ENCODE data around the gene GFER. TPM values are rescaled to one million over a fixed set of nuclear protein-coding genes. Genes with fewer than 3 reads are reported as not detected.
"Not testable (repeated sequence)": the region's sequence is repeated elsewhere in the genome, so short reads cannot be mapped to it uniquely, and the experiment has no call there.

Gene GFER
- 23.1 TPM for polyA plus RNA-seq (ENCODE audit: insufficient read length)
- long read RNA-seq, donor 1, transcript GFER-203 (2 exons, 1,365 nt), result minor isoform, 9 of 32 reads
- long read RNA-seq, donor 1, transcript GFER-201 (3 exons, 2,345 nt), result major isoform, 19 of 32 reads
- long read RNA-seq, donor 1, partial matches to known transcripts, result 0 of 32 reads
- long read RNA-seq, donor 1, other reads (novel, unspliced or antisense), result 0 of 32 reads
- long read RNA-seq, donor 2, transcript GFER-201 (3 exons, 2,345 nt), result major isoform, 8 of 28 reads
- long read RNA-seq, donor 2, transcript GFER-203 (2 exons, 1,365 nt), result minor isoform, 5 of 28 reads
- long read RNA-seq, donor 2, partial matches to known transcripts, result 11 of 28 reads
- long read RNA-seq, donor 2, other reads (novel, unspliced or antisense), result 0 of 28 reads
- long read RNA-seq, donor 3, transcript GFER-201 (3 exons, 2,345 nt), result major isoform, 10 of 15 reads
- long read RNA-seq, donor 3, partial matches to known transcripts, result 0 of 15 reads
- long read RNA-seq, donor 3, other reads (novel, unspliced or antisense), result 0 of 15 reads
- long read RNA-seq, donor 4, partial matches to known transcripts, result 0 of 8 reads
- long read RNA-seq, donor 4, other reads (novel, unspliced or antisense), result 0 of 8 reads
- long read RNA-seq, donor 5, transcript GFER-203 (2 exons, 1,365 nt), result minor isoform, 9 of 27 reads
- long read RNA-seq, donor 5, transcript GFER-201 (3 exons, 2,345 nt), result major isoform, 15 of 27 reads
- long read RNA-seq, donor 5, partial matches to known transcripts, result 0 of 27 reads
- long read RNA-seq, donor 5, other reads (novel, unspliced or antisense), result 0 of 27 reads
- long read RNA-seq, donor 6, transcript GFER-203 (2 exons, 1,365 nt), result minor isoform, 10 of 30 reads
- long read RNA-seq, donor 6, transcript GFER-201 (3 exons, 2,345 nt), result major isoform, 11 of 30 reads
- long read RNA-seq, donor 6, transcript GFER-202 (2 exons, 482 nt), result minor isoform, 9 of 30 reads
- long read RNA-seq, donor 6, partial matches to known transcripts, result 0 of 30 reads
- long read RNA-seq, donor 6, other reads (novel, unspliced or antisense), result 0 of 30 reads
- long read RNA-seq, donor 7, transcript GFER-201 (3 exons, 2,345 nt), result major isoform, 17 of 53 reads
- long read RNA-seq, donor 7, transcript GFER-203 (2 exons, 1,365 nt), result minor isoform, 11 of 53 reads
- long read RNA-seq, donor 7, partial matches to known transcripts, result 23 of 53 reads
- long read RNA-seq, donor 7, other reads (novel, unspliced or antisense), result 0 of 53 reads
- long read RNA-seq, donor 8, transcript GFER-203 (2 exons, 1,365 nt), result major isoform, 6 of 10 reads
- long read RNA-seq, donor 8, partial matches to known transcripts, result 0 of 10 reads
- long read RNA-seq, donor 8, other reads (novel, unspliced or antisense), result 0 of 10 reads

- peak; percentile 86 for DNase-seq
Measured at GRCh38 chr16:1983544-1984346, at the start of gene GFER. GFER (plus strand) TSS chr16:1984193; CDS start chr16:1984219, 26 bp downstream.

DNA sequence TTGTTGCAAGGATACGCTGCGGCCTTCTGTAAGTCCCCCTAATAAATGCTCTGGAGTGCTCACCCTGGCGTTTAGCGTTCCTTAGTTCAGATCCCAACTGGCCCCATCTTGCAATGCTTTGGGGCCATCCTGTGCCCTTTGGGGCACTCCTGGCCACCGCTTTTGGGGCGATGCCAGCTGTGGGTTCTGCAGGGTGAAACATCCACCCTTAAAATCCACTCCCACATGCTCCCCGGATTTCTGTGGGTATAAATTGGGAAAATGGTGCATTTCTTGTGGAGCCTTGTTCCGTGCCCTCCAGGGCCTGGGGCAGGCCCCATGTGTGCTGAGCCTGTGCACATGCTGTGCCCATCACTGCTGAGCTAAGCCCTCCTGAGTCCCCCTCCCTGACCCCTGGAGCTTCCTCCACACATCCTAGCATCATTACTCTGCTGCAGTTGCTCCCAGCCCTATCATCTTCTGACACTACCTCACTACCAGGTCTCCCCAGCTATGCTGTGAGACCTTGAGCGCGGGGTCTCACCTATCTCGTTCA lies 47.0 kb upstream of the GFER start:
- no peak for DNase-seq

GRCh38 chr16:1938316-1938715 lies 45.7 kb upstream of the GFER start:
- DNase-seq, result no peak

DNA sequence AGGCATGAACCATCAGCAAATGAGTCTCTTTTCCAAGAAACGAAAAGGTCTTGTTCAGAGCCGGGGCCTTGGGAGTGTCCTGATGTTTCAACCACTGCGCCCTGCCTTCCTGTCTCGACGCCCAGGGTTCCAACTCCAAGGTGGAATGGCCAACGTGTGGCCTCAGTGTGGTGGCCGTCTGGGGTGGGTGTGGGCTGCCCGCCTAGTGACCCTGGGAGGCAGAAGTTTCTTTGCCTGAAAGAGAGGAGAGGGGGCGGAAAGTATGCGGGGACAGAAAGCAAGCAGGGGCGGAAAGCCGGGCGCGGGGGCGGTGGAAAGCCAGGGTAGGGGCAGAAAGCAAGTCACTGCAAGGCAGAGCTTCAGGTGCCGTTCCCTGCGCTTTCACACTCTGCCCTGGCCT lies 45.1 kb upstream of the GFER start:
- DNase-seq, result no peak

GRCh38 chr16:1939833-1940232 lies 44.2 kb upstream of the GFER start:
- not testable (repeated sequence) for DNase-seq

GRCh38 chr16:1940273-1941161 lies 43.5 kb upstream of the GFER start:
- DNase-seq, result no peak

DNA sequence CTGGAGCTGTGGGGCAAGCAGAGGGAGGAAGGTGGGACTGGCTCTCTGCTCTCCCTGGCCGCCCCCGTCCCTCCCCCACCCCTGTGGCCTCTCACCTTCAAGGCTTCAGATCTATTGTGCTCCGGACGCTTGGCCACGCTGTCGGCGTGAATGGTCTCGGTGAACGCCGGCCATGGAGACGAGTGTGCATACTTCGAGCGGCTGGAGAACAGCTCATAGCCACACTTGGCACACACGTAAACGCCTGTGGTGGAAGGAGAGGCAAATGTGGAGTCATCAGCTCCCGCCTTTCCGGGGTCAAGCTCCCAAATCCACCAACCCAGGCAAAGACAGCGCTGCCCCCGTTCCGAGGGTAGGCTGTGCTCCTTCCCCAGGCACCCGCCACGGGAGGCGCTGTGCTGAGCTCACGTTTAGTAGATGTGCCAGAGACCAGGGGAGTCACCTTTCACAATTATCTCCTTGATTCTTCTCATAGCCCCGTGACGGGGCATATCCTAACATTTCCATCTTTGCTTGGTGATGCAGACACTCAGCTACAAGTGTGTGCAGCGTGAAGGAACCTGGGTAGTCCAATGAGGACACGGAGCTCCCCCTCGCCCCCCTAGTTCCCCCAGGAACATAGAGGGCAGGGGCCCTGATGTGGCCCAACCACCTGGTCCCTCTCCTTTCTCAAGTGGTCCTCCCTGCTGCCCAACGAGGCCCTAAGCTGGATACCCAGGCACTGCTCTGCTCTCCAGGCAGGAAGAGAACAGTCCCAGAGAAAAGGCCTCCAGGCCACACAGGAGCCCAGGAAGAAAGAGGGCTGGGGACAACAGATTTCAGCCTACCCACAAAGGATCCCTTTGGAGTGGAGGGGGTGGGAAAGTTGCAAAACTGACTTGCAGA lies 42.6 kb upstream of the GFER start:
- DNase-seq, result no peak

DNA sequence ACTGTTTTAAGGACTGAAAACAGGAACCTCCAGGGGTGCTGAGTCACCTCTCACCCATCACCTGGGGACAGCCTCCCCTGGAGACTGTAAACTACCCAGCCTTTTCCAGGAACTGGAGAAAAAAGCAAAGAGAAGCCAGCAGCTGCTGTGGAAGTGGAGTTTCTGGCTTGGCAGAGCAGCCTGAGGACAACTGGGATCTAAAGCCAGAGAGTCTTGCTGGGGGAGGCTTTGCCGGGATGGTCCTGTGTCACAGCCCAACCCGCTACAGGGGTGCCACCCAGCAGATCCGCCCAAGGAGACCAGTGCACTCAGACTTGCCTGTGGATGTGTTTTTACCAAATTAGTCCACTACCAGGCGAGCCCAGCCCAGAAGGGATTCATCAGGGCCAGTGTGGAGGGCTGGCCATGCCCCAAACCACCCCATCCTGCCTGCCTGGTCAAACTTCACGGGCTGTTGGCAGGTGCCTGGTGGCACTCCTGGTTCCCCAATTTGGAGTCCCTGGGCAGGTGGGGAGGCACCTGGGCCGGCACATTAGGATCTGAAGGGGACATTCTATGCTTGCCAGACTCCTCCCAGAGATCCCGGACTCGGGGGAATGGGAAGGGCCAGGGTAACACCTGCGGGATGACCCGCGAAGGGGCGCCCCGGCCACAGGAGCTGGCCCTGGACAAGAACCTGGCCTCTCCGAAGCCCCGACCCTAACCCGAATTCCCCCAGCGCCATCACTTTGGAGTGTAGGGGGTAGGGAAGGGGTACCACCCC lies 41.8 kb upstream of the GFER start:
- DNase-seq, result no peak

DNA sequence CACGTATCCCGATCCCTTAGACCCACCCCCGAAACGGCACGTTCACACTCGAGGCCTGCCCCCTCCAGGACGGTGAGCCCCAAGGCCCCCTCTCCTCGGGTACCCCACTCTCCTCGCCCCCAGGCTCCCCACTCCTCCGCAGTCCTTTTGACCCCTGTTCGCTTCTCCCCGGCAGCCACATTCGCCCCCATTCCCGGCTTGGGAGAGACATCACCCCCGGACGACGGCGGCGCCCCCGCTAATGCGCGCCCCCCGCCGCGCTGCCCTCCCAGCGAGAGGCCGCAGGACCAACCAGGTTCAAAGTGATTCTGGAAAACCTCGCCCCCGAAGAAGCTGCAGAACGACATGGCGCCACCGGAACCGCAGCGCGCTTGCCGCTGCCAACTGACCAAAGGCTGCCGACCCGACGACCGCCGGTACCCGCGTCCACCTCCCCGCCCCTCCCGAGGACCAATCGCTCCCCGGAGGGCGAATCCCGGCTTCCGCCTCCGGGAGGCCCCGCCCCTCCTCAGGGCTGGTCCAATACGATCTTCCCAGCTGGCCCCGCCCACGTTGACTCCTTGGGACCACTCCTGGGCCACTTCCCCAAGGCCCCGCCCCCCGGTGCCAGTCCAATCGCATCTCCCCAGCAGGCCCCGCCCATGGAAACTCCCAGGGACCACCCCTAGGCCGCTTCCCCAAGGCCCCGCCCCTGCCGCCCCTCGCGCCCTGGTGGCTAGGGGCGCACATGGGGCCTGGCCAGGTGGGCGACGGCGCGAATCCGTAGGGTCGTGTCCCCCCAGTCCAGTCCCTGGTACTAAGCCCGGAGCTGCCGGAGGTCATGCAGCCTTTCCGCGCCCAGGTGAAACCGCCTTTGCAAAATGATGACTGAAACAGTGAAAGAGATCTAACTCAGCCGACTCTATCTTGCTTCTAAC lies 40.9 kb upstream of the GFER start, which contains the start of gene MSRB1:
Gene MSRB1 (minus strand): TSS at position 390 of the 917 bp plus-strand sequence. CDS start 43 bp downstream, at position 347.
- DNase-seq, result peak; percentile 99

DNA sequence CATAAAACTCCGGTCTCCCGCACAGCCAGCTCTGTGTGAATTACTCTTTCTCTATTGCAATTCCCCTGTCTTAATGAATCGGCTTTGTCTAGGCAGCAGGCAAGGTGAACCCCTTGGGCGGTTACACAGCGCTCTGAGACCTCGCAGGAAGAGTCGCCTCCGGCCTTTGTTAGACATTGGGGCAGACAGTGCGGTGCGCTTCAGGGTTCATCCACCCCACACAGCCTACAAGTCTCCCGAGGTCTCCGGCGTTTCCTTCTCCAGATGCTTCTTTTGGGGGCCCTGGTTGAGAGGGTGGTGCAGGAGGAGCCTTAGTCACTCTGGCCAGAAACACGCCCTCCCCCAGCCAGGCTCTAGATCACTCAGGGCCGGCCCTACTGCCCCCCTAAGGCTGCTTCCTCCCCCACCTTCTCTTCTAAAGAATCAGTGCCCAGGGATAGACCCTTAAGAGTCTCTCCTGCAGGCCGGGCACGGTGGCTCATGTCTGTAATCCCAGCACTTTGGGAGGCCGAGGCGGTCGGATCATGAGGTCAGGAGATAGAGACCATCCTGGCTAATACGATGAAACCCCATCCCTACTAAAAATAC lies 39.3 kb upstream of the GFER start:
- DNase-seq, result no peak

DNA sequence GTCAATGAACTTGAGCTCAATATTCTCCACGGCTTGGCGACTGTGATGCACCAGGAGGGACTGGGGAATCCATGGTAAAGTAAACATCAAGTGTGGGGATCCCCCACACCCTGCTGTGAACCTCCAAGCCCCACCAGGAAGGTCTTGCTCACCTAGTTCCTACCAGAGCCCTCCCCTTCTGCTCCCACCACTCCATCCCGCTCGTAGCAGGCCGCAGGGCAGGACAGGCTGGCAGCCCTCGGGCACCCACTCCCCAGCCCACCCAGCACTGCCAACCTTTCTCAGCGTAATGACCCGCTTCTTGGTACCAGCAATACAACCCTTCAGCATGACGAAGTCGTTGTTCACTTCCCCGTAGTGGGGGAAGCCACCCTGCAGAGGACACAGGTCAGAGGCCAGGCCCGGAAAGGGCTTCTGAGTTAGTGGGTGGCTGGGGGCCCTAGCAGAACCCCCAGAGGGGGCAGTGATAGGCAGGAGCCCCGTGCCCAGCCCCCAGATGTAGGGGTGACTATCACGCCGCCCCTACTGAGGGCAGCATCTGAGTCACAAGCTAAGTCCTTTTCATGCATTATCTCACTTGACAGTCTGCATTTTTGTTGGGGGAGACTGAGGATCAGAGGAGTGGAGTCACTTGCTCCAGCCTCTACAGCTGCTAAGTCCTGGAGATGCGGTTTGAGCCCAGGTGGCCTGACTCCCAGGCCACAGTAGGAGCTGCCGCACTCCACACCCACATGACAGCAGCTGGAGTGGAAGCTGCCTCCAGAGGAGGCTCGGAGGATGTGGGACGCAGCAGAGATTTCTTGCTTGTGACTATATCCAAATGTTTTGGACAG lies 38.2 kb upstream of the GFER start:
- no peak for DNase-seq

DNA sequence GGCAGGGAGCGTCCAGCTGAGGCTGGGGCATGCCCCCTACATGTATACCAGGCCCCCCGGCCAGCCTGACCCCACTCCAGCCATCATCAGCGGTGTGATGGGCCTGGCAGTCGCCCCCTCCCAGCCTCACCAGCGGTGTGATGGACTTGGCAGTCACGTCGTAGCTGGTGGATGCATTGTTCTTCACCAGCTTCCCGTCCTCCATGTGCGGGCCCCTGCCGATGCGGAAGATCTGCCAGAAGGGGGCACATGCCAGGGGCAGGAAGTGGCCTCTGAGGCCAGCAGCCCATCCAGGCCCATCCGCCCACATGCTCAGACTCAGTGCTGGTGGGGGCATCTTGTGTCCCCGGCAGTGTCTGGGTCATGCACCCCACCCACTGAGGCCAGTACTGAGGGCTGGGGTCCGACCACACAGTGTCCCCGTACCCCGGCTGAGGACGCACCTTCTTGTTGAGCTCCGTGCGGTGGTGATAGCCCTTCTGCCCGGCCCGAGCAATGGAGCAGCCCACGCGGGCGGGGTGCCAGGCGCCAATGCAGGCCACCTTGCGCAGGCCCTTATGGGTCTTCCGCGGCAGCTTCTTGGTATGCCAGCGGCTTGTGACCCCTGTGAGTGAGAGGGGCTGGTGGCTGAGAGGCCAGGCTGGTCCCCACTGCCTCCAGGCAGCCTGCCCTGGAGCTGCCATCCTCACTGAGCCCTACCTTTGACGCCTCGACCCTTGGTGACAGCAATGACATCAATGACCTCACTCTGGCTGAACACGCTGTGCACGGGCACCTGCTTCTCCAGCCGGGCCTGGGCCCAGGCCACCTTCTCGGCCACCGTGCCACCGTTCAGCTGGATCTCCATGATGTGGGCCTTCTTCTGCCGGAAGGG lies 37.3 kb upstream of the GFER start:
- no peak for DNase-seq

- DNase-seq, result no peak
Measured at GRCh38 chr16:1947369-1947670, 36.7 kb upstream of the GFER start.

DNA sequence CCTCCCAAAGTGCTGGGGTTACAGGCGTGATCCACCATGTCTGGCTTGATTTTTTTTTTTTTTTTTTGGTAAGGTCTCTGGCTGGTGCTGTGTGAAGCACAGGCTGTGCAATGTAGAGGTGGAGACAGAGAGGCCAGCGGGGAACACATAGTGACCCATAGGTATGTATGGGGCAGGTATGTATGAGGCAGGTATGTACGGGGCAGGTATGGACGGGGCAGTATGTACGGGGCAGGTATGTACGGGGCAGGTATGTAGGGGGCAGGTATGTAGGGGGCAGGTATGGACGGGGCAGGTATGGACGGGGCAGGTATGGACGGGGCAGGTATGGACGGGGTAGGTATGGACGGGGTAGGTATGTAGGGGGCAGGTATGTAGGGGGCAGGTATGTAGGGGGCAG lies 34.5 kb upstream of the GFER start:
- no peak for DNase-seq

- no peak for DNase-seq
Measured at GRCh38 chr16:1950047-1950446, 33.9 kb upstream of the GFER start.

Measured in left kidney (tissue), 8 donors.